GM23338 (cell line): ENCODE data around the gene PXDN. TPM values are rescaled to one million over a fixed set of nuclear protein-coding genes. Genes with fewer than 3 reads are reported as not detected.

ENCODE experiments used
- ATAC-seq: fragments of 200-7000 bp; cut with Tn5 transposase; 3 replicates; pipeline ENCODE4 v1.9.1; 2020
- DNase-seq: peaks from one replicate; pipeline ENCODE4 v3.0.0-alpha.2; 2015; ENCODE audit warnings: low spot score
- H2AFZ ChIP-seq: fragments of 200-600 bp; sonication (generic); 2 replicates; pipeline ENCODE4 v1.8.0; 2016; ENCODE audit warnings: antibody characterized with exemption, mild to moderate bottlenecking, moderate library complexity
- H3F3A ChIP-seq: fragments of 200-600 bp; sonication (generic); replicated peaks from 2 replicates; pipeline ENCODE4 v1.8.0; 2017; ENCODE audit warnings: antibody characterized with exemption, mixed run types, low read depth
- H3K27ac ChIP-seq: fragments of 200-600 bp; sonication (generic); 2 replicates; pipeline ENCODE4 v1.6.1; 2016; ENCODE audit warnings: low read depth
- H3K27me3 ChIP-seq: fragments of 200-600 bp; sonication (generic); 2 replicates; pipeline ENCODE4 v1.8.0; 2016; ENCODE audit warnings: mild to moderate bottlenecking, mixed run types, moderate library complexity; ENCODE audit not compliant: insufficient read depth
- H3K36me3 ChIP-seq: fragments of 200-600 bp; sonication (generic); 2 replicates; pipeline ENCODE4 v1.8.0; 2016; ENCODE audit warnings: mild to moderate bottlenecking; ENCODE audit not compliant: insufficient read depth
- H3K4me1 ChIP-seq: fragments of 200-600 bp; sonication (generic); 2 replicates; pipeline ENCODE4 v1.8.0; 2016; ENCODE audit warnings: mild to moderate bottlenecking, moderate library complexity; ENCODE audit not compliant: insufficient read depth
- H3K4me2 ChIP-seq: fragments of 200-600 bp; sonication (generic); 2 replicates; pipeline ENCODE4 v1.7.1; 2017; ENCODE audit warnings: mixed run types
- H3K4me3 ChIP-seq: fragments of 200-600 bp; sonication (generic); 2 replicates; pipeline ENCODE4 v1.6.1; 2016; ENCODE audit warnings: mixed run types
- H3K79me2 ChIP-seq: fragments of 200-600 bp; sonication (generic); replicated peaks from 2 replicates; pipeline ENCODE4 v1.8.0; 2017; ENCODE audit warnings: mild to moderate bottlenecking; ENCODE audit not compliant: insufficient read depth
- H3K9me2 ChIP-seq: fragments of 200-600 bp; sonication (generic); 2 replicates; pipeline ENCODE4 v1.8.0; 2017; ENCODE audit not compliant: insufficient read depth
- H4K20me1 ChIP-seq: fragments of 200-600 bp; sonication (generic); replicated peaks from 2 replicates; pipeline ENCODE4 v1.8.0; 2017; ENCODE audit warnings: mild to moderate bottlenecking; ENCODE audit not compliant: insufficient read depth
- H3K27ac Mint-ChIP-seq: 2 replicates; pipeline ENCODE4 v1.8.0; 2020; ENCODE audit warnings: inconsistent platforms, mild to moderate bottlenecking, moderate library complexity, mixed read lengths
- H3K27me3 Mint-ChIP-seq: 3 replicates; pipeline ENCODE4 v1.8.0; 2022; ENCODE audit warnings: low read depth, mild to moderate bottlenecking, moderate library complexity, mixed read lengths, inconsistent platforms; ENCODE audit not compliant: insufficient read depth, poor library complexity
- H3K36me3 Mint-ChIP-seq: 3 replicates; pipeline ENCODE4 v1.8.0; 2021; ENCODE audit warnings: low read depth, mild to moderate bottlenecking, inconsistent platforms, moderate library complexity, mixed read lengths
- H3K4me1 Mint-ChIP-seq: 3 replicates; pipeline ENCODE4 v1.8.0; 2020; ENCODE audit warnings: mild to moderate bottlenecking, inconsistent platforms, mixed read lengths
- H3K4me3 Mint-ChIP-seq: 3 replicates; pipeline ENCODE4 v1.8.0; 2021; ENCODE audit warnings: moderate library complexity, mild to moderate bottlenecking, inconsistent platforms, mixed read lengths
- H3K9me3 Mint-ChIP-seq: 3 replicates; pipeline ENCODE4 v1.8.0; 2020; ENCODE audit warnings: moderate library complexity, mild to moderate bottlenecking, inconsistent platforms, mixed read lengths
- CREB1 ChIP-seq: fragments of 250-450 bp; sonication (Bioruptor Pico); IDR thresholded peaks from 2 replicates; pipeline ENCODE4 v1.5.0; 2020; ENCODE audit warnings: low read depth, mild to moderate bottlenecking, moderate library complexity
- EZH2 ChIP-seq: fragments of 200-600 bp; sonication (generic); IDR thresholded peaks from one replicate; pipeline ENCODE4 v1.8.0; 2017; ENCODE audit warnings: antibody characterized with exemption, mild to moderate bottlenecking, low read depth; ENCODE audit not compliant: unreplicated experiment
- EZH2phosphoT487 ChIP-seq: fragments of 200-600 bp; sonication (generic); IDR thresholded peaks from one replicate; pipeline ENCODE4 v1.8.1; 2018; ENCODE audit warnings: antibody characterized with exemption; ENCODE audit not compliant: unreplicated experiment
- JUNB ChIP-seq: IDR thresholded peaks from one replicate; pipeline ENCODE4 v1.6.1; 2016; ENCODE audit warnings: antibody characterized with exemption; ENCODE audit not compliant: unreplicated experiment
- NANOG ChIP-seq: IDR thresholded peaks from 2 replicates; pipeline ENCODE4 v1.6.1; 2016; ENCODE audit warnings: antibody characterized with exemption, borderline replicate concordance
- POLR2AphosphoS5 ChIP-seq: IDR thresholded peaks from 2 replicates; pipeline ENCODE4 v1.6.1; 2016; ENCODE audit warnings: antibody characterized with exemption, low read depth
- STAT1 ChIP-seq: IDR thresholded peaks from one replicate; pipeline ENCODE4 v1.6.1; 2016; ENCODE audit warnings: antibody characterized with exemption; ENCODE audit not compliant: unreplicated experiment
- ZNF331 ChIP-seq: fragments of 250-450 bp; sonication (Bioruptor Pico); IDR thresholded peaks from 2 replicates; pipeline ENCODE4 v1.5.0; 2020; ENCODE audit warnings: low read depth, mild to moderate bottlenecking, moderate library complexity
- polyA plus RNA-seq: library from polyadenylated mRNA; unstranded; fragments of >200 nt; fragmentation: Nextera tagmentation; extraction: Ambion mirVana; gene quantifications from 2 replicates; pipeline ENCODE4 v1.2.1, GENCODE V29; 2016
- total RNA-seq: library from RNA; depleted of rRNA; stranded (reverse); fragments of >200 nt; shearing (Covaris generic); gene quantifications from 2 replicates; pipeline ENCODE4 v1.2.3, GENCODE V29; 2014
- TF ChIP-seq, protein P1 (sequence below), 2 experiments: fragments of 200-600 bp in 1 of 2; sonication (generic) in 1 of 2; conservative IDR thresholded peaks; 2 replicates each; pipeline versions ENCODE4 v1.5.1 to v1.6.1; 2016 to 2017; ENCODE audit warnings: antibody characterized with exemption in 2 of 2, low read depth in 2 of 2, mild to moderate bottlenecking in 2 of 2, moderate library complexity in 1 of 2
- TF ChIP-seq, protein P2 (sequence below): fragments of 250-450 bp; sonication (Bioruptor Pico); IDR thresholded peaks from 2 replicates; pipeline ENCODE4 v1.5.0; 2020; ENCODE audit warnings: mild to moderate bottlenecking, moderate library complexity
- TF ChIP-seq, protein P3 (sequence below): IDR thresholded peaks from one replicate; pipeline ENCODE4 v1.6.1; 2018; ENCODE audit warnings: antibody characterized with exemption; ENCODE audit not compliant: unreplicated experiment

PXDN gene
- total and polyA plus RNA-seq, 2 experiments from 2014 or later = 42.2 to 225 TPM

DNA sequence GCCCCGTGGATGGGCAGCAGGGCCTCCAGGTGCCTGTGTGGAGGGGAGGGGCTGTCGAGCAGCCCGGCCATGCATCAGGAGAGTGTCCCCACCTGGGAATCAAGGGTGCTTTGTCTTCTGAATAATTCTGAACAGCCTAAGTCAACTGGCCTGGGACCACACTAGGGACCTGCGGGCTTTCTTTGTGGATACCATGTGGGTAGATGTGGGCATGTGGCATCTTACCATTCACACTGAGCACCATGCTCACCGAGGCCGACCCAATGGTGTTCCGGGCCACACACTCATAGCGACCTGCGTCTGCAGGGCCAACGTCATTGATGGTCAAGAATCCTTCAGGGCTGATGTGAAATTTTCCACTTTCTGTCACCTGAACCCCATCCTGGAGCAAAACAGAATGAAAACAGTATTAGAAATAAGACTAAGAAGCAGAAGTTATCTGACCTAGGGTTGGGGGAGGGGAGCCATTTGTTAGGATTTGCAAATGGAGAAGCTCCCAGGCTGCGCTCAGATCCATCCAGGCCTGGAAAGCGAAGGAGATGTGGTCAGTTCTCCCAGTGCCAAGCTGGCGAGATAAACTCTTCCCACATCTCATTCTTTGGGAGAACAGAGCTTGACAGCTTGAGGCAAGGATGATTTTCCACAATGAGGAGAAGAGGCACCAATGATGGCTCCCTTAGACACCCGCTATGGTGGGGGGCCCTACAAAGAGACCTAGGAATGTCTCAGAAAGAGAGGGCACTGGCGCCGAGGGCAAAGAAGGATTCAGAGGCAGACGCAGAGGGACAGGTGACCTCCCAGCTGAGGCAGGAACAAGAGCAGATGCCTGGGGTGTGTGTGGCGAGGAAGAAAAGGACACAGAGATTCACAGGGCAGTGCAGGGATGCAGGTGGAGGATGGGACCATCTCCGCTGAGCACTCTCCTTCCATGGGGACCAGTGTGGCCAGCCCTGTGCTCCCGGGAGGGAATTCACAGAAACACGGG lies 83.4 kb downstream of the PXDN start (continued):
- TF ChIP-seq, protein P1, sequence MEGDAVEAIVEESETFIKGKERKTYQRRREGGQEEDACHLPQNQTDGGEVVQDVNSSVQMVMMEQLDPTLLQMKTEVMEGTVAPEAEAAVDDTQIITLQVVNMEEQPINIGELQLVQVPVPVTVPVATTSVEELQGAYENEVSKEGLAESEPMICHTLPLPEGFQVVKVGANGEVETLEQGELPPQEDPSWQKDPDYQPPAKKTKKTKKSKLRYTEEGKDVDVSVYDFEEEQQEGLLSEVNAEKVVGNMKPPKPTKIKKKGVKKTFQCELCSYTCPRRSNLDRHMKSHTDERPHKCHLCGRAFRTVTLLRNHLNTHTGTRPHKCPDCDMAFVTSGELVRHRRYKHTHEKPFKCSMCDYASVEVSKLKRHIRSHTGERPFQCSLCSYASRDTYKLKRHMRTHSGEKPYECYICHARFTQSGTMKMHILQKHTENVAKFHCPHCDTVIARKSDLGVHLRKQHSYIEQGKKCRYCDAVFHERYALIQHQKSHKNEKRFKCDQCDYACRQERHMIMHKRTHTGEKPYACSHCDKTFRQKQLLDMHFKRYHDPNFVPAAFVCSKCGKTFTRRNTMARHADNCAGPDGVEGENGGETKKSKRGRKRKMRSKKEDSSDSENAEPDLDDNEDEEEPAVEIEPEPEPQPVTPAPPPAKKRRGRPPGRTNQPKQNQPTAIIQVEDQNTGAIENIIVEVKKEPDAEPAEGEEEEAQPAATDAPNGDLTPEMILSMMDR (conservative IDR thresholded peaks at IDR 0.05; ENCODE audit: low read depth in 2 of 2) = no peak
- TF ChIP-seq EZH2phosphoT487 = no peak
- TF ChIP-seq ZNF331 (CRISPR knock-in tag) = no peak
- TF ChIP-seq JUNB = no peak
- no peak for TF ChIP-seq NANOG

DNA sequence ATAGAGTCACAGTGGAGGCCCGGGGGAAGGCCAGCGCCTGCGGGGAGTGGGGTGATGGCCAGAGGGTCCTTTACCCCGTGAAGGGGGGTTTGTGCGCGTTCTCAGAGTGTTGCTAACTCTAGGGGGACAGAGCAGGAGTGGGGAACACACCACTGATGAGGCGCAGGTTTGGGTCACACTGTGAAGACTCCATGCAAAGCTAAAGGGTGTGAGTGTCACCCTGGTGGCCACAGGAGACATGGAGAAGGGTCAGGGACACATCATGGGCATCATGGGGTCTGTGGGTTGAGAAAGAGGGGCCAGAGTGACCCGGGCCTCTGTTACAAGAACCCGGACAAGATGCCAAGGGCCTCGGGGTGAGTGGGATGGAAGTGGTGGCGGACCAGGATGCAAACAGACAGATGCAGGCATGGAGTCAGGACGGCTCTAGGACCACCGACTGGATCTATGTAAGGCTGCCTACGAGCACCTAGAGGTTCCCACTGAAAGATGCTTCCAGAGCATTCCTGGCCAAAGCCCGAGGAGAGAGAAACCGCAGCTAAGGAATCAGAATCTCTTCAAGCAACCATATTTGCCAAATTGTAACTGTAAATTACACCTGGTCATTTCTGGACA lies 84.3 kb downstream of the PXDN start:
- Histone ChIP-seq H3K27me3 (no peaks in the 10 kb centered on the region), H3K36me3 (peaks cover 34% of the 10 kb centered on the region), H3K4me2 (no peak overlapping the region), H3K79me2 (no peaks in the 10 kb centered on the region; the same call in 1 of the 2 replicates), H3K9me2 (no peaks in the 10 kb centered on the region), H2AFZ (no peak overlapping the region), H3K4me3 (no peak overlapping the region), H3K4me1 (no peaks in the 10 kb centered on the region), H3F3A (no peaks in the 10 kb centered on the region), H3K27ac (no peak overlapping the region), H4K20me1 (peaks cover 4% of the 10 kb centered on the region)
- ATAC-seq (no peak), DNase-seq (no peak)
- peaks cover 4% of the 10 kb centered on the region for H3K27me3 Mint-ChIP-seq
- peaks cover 15% of the 10 kb centered on the region for H3K4me1 Mint-ChIP-seq
- peaks cover 55% of the 10 kb centered on the region for H3K36me3 Mint-ChIP-seq
- H3K4me3 Mint-ChIP-seq = no peak overlapping the region
- no peaks in the 10 kb centered on the region for H3K9me3 Mint-ChIP-seq
- H3K27ac Mint-ChIP-seq = no peak overlapping the region
- TF ChIP-seq POLR2AphosphoS5 = no peak
- TF ChIP-seq STAT1 = no peak
- TF ChIP-seq CREB1 (CRISPR knock-in tag) = no peak
- TF ChIP-seq, protein P2, sequence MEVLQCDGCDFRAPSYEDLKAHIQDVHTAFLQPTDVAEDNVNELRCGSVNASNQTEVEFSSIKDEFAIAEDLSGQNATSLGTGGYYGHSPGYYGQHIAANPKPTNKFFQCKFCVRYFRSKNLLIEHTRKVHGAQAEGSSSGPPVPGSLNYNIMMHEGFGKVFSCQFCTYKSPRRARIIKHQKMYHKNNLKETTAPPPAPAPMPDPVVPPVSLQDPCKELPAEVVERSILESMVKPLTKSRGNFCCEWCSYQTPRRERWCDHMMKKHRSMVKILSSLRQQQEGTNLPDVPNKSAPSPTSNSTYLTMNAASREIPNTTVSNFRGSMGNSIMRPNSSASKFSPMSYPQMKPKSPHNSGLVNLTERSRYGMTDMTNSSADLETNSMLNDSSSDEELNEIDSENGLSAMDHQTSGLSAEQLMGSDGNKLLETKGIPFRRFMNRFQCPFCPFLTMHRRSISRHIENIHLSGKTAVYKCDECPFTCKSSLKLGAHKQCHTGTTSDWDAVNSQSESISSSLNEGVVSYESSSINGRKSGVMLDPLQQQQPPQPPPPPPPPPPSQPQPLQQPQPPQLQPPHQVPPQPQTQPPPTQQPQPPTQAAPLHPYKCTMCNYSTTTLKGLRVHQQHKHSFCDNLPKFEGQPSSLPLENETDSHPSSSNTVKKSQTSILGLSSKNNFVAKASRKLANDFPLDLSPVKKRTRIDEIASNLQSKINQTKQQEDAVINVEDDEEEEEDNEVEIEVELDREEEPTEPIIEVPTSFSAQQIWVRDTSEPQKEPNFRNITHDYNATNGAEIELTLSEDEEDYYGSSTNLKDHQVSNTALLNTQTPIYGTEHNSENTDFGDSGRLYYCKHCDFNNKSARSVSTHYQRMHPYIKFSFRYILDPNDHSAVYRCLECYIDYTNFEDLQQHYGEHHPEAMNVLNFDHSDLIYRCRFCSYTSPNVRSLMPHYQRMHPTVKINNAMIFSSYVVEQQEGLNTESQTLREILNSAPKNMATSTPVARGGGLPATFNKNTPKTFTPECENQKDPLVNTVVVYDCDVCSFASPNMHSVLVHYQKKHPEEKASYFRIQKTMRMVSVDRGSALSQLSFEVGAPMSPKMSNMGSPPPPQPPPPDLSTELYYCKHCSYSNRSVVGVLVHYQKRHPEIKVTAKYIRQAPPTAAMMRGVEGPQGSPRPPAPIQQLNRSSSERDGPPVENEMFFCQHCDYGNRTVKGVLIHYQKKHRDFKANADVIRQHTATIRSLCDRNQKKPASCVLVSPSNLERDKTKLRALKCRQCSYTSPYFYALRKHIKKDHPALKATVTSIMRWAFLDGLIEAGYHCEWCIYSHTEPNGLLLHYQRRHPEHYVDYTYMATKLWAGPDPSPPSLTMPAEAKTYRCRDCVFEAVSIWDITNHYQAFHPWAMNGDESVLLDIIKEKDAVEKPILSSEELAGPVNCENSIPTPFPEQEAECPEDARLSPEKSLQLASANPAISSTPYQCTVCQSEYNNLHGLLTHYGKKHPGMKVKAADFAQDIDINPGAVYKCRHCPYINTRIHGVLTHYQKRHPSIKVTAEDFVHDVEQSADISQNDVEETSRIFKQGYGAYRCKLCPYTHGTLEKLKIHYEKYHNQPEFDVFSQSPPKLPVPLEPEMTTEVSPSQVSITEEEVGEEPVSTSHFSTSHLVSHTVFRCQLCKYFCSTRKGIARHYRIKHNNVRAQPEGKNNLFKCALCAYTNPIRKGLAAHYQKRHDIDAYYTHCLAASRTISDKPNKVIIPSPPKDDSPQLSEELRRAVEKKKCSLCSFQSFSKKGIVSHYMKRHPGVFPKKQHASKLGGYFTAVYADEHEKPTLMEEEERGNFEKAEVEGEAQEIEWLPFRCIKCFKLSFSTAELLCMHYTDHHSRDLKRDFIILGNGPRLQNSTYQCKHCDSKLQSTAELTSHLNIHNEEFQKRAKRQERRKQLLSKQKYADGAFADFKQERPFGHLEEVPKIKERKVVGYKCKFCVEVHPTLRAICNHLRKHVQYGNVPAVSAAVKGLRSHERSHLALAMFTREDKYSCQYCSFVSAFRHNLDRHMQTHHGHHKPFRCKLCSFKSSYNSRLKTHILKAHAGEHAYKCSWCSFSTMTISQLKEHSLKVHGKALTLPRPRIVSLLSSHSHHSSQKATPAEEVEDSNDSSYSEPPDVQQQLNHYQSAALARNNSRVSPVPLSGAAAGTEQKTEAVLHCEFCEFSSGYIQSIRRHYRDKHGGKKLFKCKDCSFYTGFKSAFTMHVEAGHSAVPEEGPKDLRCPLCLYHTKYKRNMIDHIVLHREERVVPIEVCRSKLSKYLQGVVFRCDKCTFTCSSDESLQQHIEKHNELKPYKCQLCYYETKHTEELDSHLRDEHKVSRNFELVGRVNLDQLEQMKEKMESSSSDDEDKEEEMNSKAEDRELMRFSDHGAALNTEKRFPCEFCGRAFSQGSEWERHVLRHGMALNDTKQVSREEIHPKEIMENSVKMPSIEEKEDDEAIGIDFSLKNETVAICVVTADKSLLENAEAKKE (CRISPR knock-in tag) = no peak
- no peak for TF ChIP-seq JUNB
- no peak for TF ChIP-seq NANOG
- TF ChIP-seq ZNF331 (CRISPR knock-in tag) = no peak
- TF ChIP-seq, protein P3, sequence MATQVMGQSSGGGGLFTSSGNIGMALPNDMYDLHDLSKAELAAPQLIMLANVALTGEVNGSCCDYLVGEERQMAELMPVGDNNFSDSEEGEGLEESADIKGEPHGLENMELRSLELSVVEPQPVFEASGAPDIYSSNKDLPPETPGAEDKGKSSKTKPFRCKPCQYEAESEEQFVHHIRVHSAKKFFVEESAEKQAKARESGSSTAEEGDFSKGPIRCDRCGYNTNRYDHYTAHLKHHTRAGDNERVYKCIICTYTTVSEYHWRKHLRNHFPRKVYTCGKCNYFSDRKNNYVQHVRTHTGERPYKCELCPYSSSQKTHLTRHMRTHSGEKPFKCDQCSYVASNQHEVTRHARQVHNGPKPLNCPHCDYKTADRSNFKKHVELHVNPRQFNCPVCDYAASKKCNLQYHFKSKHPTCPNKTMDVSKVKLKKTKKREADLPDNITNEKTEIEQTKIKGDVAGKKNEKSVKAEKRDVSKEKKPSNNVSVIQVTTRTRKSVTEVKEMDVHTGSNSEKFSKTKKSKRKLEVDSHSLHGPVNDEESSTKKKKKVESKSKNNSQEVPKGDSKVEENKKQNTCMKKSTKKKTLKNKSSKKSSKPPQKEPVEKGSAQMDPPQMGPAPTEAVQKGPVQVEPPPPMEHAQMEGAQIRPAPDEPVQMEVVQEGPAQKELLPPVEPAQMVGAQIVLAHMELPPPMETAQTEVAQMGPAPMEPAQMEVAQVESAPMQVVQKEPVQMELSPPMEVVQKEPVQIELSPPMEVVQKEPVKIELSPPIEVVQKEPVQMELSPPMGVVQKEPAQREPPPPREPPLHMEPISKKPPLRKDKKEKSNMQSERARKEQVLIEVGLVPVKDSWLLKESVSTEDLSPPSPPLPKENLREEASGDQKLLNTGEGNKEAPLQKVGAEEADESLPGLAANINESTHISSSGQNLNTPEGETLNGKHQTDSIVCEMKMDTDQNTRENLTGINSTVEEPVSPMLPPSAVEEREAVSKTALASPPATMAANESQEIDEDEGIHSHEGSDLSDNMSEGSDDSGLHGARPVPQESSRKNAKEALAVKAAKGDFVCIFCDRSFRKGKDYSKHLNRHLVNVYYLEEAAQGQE = no peak
- no peak for TF ChIP-seq EZH2
